ENCODE measurements around the gene DNM1L. TPM values are rescaled to one million over a fixed set of nuclear protein-coding genes. Genes with fewer than 3 reads are reported as not detected.

The DNM1L gene
- polyA plus RNA-seq (ENCODE audit: insufficient read length): 165 TPM
- long read RNA-seq, donor 1, partial matches to known transcripts: 51 of 56 reads
- long read RNA-seq, donor 1, other reads (novel, unspliced or antisense): 0 of 56 reads
- long read RNA-seq, donor 2, transcript DNM1L-201 (18 exons, 3,101 nt): major isoform, 5 of 17 reads
- long read RNA-seq, donor 2, partial matches to known transcripts: 10 of 17 reads
- long read RNA-seq, donor 2, other reads (novel, unspliced or antisense): 0 of 17 reads
- long read RNA-seq, donor 3, partial matches to known transcripts: 30 of 35 reads
- long read RNA-seq, donor 3, other reads (novel, unspliced or antisense): 0 of 35 reads
- long read RNA-seq, donor 4: 0 reads
- long read RNA-seq, donor 5, partial matches to known transcripts: 49 of 53 reads
- long read RNA-seq, donor 5, other reads (novel, unspliced or antisense): 0 of 53 reads
- long read RNA-seq, donor 6, full-length matches to known transcripts: 8 of 8 reads
- long read RNA-seq, donor 6, partial matches to known transcripts: 0 of 8 reads
- long read RNA-seq, donor 6, other reads (novel, unspliced or antisense): 0 of 8 reads
- long read RNA-seq, donor 7, full-length matches to known transcripts: 2 of 68 reads
- long read RNA-seq, donor 7, partial matches to known transcripts: 66 of 68 reads
- long read RNA-seq, donor 7, other reads (novel, unspliced or antisense): 0 of 68 reads
- long read RNA-seq, donor 8, partial matches to known transcripts: 10 of 16 reads
- long read RNA-seq, donor 8, other reads (novel, unspliced or antisense): 0 of 16 reads

- peak; percentile 95 for DNase-seq
These were observed at the start of gene DNM1L for GRCh38 chr12:32679091-32679919. TSS of gene DNM1L (plus strand) at chr12:32679301. CDS start at chr12:32679364, 63 bp downstream.

GRCh38 chr12:32641287-32641901 lies 37.7 kb upstream of the DNM1L start:
- no peak for DNase-seq

- DNase-seq: no peak
These were observed 34.7 kb upstream of the DNM1L start for GRCh38 chr12:32644431-32644830.

- no peak for DNase-seq
These were observed 31.8 kb upstream of the DNM1L start for GRCh38 chr12:32647275-32647674.

- no peak for DNase-seq
These were observed 28.6 kb upstream of the DNM1L start for GRCh38 chr12:32650508-32650907.

GRCh38 chr12:32651151-32651955 lies 27.7 kb upstream of the DNM1L start:
- DNase-seq: no peak

GRCh38 chr12:32651956-32652210 lies 27.2 kb upstream of the DNM1L start:
- no peak for DNase-seq

- no peak for DNase-seq
These were observed 19.1 kb upstream of the DNM1L start for GRCh38 chr12:32659908-32660440.

- no peak for DNase-seq
These were observed 17.4 kb upstream of the DNM1L start for GRCh38 chr12:32661706-32662105.

GRCh38 chr12:32662665-32663064 lies 16.4 kb upstream of the DNM1L start:
- no peak for DNase-seq

GRCh38 chr12:32666018-32666417 lies 13.1 kb upstream of the DNM1L start:
- DNase-seq: no peak

GRCh38 chr12:32669584-32669983 lies 9.5 kb upstream of the DNM1L start:
- DNase-seq: no peak

GRCh38 chr12:32671930-32672780 lies 6.9 kb upstream of the DNM1L start:
- DNase-seq: peak; percentile 70

- peak; percentile 41 for DNase-seq
These were observed 778 bp downstream of the DNM1L start for GRCh38 chr12:32679920-32680237.

- no peak for DNase-seq
These were observed 1.7 kb downstream of the DNM1L start for GRCh38 chr12:32680787-32681186.

- DNase-seq: no peak
These were observed 2.2 kb downstream of the DNM1L start for GRCh38 chr12:32681272-32681671.

- no peak for DNase-seq
These were observed 7.2 kb downstream of the DNM1L start for GRCh38 chr12:32686340-32686739.

- no peak for DNase-seq
These were observed 9.7 kb downstream of the DNM1L start for GRCh38 chr12:32688786-32689185.

GRCh38 chr12:32690927-32691326 lies 11.8 kb downstream of the DNM1L start:
- no peak for DNase-seq

GRCh38 chr12:32692358-32692757 lies 13.3 kb downstream of the DNM1L start:
- DNase-seq: no peak

Data from left kidney (tissue), 8 donors.